A549 (cell line): ENCODE data around the gene GNL2.

Source experiments
- BHLHE40 ChIP-seq: IDR thresholded peaks from 2 replicates; pipeline ENCODE4 v1.6.1; 2012; ENCODE audit warnings: low read depth, low read length, inconsistent platforms
- CHD2 ChIP-seq: fragments of 150-350 bp; IDR thresholded peaks from 2 replicates; pipeline ENCODE4 v1.6.1; 2014; ENCODE audit warnings: low read length; ENCODE audit not compliant: partially characterized antibody
- EP300 ChIP-seq, 2 experiments: fragments of >200 bp; sonication (Bioruptor Twin); formaldehyde crosslinking; IDR thresholded peaks; 2 replicates in 1 of 2; 3 replicates in 1 of 2; pipeline ENCODE4 v1.6.1; 2016 to 2017
- JUNB ChIP-seq: fragments of >200 bp; sonication (Bioruptor Twin); formaldehyde crosslinking; IDR thresholded peaks from 2 replicates; pipeline ENCODE4 v1.6.1; 2016
- RAD21 ChIP-seq, 2 experiments: fragments of >200 bp in 1 of 2; sonication (Bioruptor Twin) in 1 of 2; formaldehyde crosslinking in 1 of 2; IDR thresholded peaks in 1 of 2; conservative IDR thresholded peaks in 1 of 2; 2 replicates in 1 of 2; 3 replicates in 1 of 2; pipeline ENCODE4 v1.6.1; 2012 to 2018; ENCODE audit warnings: inconsistent platforms in 1 of 2
- TF ChIP-seq, protein P1 (sequence below): fragments of 200-600 bp; sonication (generic); IDR thresholded peaks from 2 replicates; pipeline ENCODE4 v1.6.1; 2016; ENCODE audit warnings: antibody characterized with exemption, mild to moderate bottlenecking, moderate library complexity
- TF ChIP-seq, protein P2 (sequence below): fragments of >200 bp; sonication (Bioruptor Twin); formaldehyde crosslinking; IDR thresholded peaks from 3 replicates; pipeline ENCODE4 v1.5.1; 2016
- TF ChIP-seq, protein P3 (sequence below): fragments of 450-650 bp; IDR thresholded peaks from 2 replicates; pipeline ENCODE4 v1.6.1; 2014; ENCODE audit warnings: antibody characterized with exemption
- TF ChIP-seq, protein P4 (sequence below): IDR thresholded peaks from 2 replicates; pipeline ENCODE4 v1.6.1; 2012

DNA sequence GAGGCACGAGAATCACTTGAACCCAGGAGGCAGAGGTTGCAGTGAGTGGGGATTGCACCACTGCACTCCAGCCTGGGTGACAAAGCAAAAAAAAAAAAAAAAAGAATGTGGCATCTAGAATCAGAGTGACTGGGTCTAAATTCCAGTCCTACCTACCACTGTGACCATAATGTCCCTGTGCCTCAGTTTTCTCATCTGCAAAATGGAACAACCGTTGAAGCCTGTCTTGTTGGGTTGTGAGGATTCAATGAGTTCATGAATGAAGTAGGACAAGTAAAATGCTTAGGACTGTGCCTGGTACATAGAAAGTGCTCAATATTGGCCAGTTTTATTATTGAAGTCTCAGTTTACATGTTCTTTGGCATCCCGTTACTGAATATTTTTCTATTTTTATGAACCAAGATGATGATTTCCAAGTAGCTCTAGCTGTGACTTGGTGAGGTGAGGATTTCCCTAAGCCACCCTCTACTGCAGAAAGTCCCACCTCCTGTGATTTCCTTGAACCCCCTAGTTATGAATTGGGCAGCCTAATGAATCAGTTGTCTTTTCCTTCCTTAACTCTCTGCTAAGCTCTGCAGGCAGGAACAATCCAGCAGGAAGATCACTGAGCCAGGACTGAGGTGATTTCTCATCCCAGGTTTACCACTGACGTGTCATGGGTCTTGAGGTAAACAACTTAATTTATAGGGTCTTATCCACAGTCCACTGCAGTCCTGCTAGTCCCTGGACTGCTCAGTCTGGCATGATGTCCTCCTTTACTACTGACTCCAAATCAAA lies 62.2 kb downstream of the GNL2 start:
- TF ChIP-seq, protein P1, sequence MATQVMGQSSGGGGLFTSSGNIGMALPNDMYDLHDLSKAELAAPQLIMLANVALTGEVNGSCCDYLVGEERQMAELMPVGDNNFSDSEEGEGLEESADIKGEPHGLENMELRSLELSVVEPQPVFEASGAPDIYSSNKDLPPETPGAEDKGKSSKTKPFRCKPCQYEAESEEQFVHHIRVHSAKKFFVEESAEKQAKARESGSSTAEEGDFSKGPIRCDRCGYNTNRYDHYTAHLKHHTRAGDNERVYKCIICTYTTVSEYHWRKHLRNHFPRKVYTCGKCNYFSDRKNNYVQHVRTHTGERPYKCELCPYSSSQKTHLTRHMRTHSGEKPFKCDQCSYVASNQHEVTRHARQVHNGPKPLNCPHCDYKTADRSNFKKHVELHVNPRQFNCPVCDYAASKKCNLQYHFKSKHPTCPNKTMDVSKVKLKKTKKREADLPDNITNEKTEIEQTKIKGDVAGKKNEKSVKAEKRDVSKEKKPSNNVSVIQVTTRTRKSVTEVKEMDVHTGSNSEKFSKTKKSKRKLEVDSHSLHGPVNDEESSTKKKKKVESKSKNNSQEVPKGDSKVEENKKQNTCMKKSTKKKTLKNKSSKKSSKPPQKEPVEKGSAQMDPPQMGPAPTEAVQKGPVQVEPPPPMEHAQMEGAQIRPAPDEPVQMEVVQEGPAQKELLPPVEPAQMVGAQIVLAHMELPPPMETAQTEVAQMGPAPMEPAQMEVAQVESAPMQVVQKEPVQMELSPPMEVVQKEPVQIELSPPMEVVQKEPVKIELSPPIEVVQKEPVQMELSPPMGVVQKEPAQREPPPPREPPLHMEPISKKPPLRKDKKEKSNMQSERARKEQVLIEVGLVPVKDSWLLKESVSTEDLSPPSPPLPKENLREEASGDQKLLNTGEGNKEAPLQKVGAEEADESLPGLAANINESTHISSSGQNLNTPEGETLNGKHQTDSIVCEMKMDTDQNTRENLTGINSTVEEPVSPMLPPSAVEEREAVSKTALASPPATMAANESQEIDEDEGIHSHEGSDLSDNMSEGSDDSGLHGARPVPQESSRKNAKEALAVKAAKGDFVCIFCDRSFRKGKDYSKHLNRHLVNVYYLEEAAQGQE: no peak
- TF ChIP-seq, protein P2, sequence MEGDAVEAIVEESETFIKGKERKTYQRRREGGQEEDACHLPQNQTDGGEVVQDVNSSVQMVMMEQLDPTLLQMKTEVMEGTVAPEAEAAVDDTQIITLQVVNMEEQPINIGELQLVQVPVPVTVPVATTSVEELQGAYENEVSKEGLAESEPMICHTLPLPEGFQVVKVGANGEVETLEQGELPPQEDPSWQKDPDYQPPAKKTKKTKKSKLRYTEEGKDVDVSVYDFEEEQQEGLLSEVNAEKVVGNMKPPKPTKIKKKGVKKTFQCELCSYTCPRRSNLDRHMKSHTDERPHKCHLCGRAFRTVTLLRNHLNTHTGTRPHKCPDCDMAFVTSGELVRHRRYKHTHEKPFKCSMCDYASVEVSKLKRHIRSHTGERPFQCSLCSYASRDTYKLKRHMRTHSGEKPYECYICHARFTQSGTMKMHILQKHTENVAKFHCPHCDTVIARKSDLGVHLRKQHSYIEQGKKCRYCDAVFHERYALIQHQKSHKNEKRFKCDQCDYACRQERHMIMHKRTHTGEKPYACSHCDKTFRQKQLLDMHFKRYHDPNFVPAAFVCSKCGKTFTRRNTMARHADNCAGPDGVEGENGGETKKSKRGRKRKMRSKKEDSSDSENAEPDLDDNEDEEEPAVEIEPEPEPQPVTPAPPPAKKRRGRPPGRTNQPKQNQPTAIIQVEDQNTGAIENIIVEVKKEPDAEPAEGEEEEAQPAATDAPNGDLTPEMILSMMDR: no peak
- no peak for TF ChIP-seq RAD21 (conservative IDR thresholded peaks at IDR 0.05 in 1 of 2, IDR thresholded peaks at IDR 0.05 in 1 of 2)
- no peak for TF ChIP-seq BHLHE40
- TF ChIP-seq CHD2: no peak
- no peak for TF ChIP-seq JUNB
- no peak for TF ChIP-seq EP300 (IDR thresholded peaks at IDR 0.05)
- TF ChIP-seq, protein P3, sequence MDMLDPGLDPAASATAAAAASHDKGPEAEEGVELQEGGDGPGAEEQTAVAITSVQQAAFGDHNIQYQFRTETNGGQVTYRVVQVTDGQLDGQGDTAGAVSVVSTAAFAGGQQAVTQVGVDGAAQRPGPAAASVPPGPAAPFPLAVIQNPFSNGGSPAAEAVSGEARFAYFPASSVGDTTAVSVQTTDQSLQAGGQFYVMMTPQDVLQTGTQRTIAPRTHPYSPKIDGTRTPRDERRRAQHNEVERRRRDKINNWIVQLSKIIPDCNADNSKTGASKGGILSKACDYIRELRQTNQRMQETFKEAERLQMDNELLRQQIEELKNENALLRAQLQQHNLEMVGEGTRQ: no peak
- TF ChIP-seq, protein P4, sequence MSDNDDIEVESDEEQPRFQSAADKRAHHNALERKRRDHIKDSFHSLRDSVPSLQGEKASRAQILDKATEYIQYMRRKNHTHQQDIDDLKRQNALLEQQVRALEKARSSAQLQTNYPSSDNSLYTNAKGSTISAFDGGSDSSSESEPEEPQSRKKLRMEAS: no peak
